Liver (tissue), 9 donors: ENCODE results near the gene TMEM100. TPM values are rescaled to one million over a fixed set of nuclear protein-coding genes. Genes with fewer than 3 reads are reported as not detected.
A peak's percentile ranks its signal among the peaks of the same experiment; 100 is the strongest.

Experiments
- DNase-seq: peaks from one replicate; pipeline ENCODE4 v3.0.0-alpha.2; 2017; ENCODE audit warnings: low spot score
- H3K27ac ChIP-seq, 2 donors: one replicate each; pipeline ENCODE4 v1.7.0; 2013; ENCODE audit warnings: inconsistent platforms in 2 of 2, low read length in 2 of 2, control low read depth in 1 of 2, low read depth in 1 of 2, mild to moderate bottlenecking in 1 of 2
- H3K27me3 ChIP-seq, 4 donors: one replicate each; pipeline versions ENCODE4 v1.6.1 to v1.7.0; 2013; ENCODE audit warnings: low read length in 3 of 4, inconsistent platforms in 1 of 4, mild to moderate bottlenecking in 1 of 4, moderate library complexity in 1 of 4; ENCODE audit not compliant: control insufficient read depth in 4 of 4, insufficient read depth in 4 of 4
- H3K36me3 ChIP-seq, 4 donors: one replicate each; pipeline versions ENCODE4 v1.6.1 to v1.7.0; 2013; ENCODE audit warnings: low read length in 3 of 4, mild to moderate bottlenecking in 3 of 4, low read depth in 1 of 4, moderate library complexity in 1 of 4; ENCODE audit not compliant: control insufficient read depth in 4 of 4, insufficient read depth in 3 of 4
- H3K4me1 ChIP-seq, 4 donors: one replicate each; pipeline versions ENCODE4 v1.6.1 to v1.7.0; 2013; ENCODE audit warnings: low read length in 3 of 4, mild to moderate bottlenecking in 3 of 4, moderate library complexity in 1 of 4; ENCODE audit not compliant: control insufficient read depth in 4 of 4, insufficient read depth in 4 of 4
- H3K4me3 ChIP-seq, 3 donors: one replicate each; pipeline versions ENCODE4 v1.6.1 to v1.7.0; 2013; ENCODE audit warnings: low read length in 3 of 3, control low read depth in 1 of 3, low read depth in 1 of 3, mild to moderate bottlenecking in 1 of 3
- H3K9ac ChIP-seq, 2 donors: one replicate each; pipeline ENCODE4 v1.7.0; 2013; ENCODE audit warnings: low read length in 2 of 2, mild to moderate bottlenecking in 2 of 2, moderate library complexity in 2 of 2, control low read depth in 1 of 2, low read depth in 1 of 2
- H3K9me3 ChIP-seq, 4 donors: one replicate each; pipeline versions ENCODE4 v1.6.1 to v1.7.0; 2013; ENCODE audit warnings: low read length in 3 of 4; ENCODE audit not compliant: control insufficient read depth in 4 of 4
- EGR1 ChIP-seq, 2 donors: IDR thresholded peaks; 2 replicates each; pipeline ENCODE4 v1.6.1; 2016 to 2018; ENCODE audit warnings: antibody characterized with exemption in 2 of 2, low read depth in 2 of 2
- FOXA1 ChIP-seq: IDR thresholded peaks from 2 replicates; pipeline ENCODE4 v1.6.1; 2016; ENCODE audit warnings: antibody characterized with exemption
- FOXA2 ChIP-seq: IDR thresholded peaks from 2 replicates; pipeline ENCODE4 v1.6.1; 2016; ENCODE audit warnings: antibody characterized with exemption
- GABPA ChIP-seq, 2 donors: IDR thresholded peaks in 1 of 2; conservative IDR thresholded peaks in 1 of 2; 2 replicates each; pipeline ENCODE4 v1.6.1; 2016; ENCODE audit warnings: antibody characterized with exemption in 2 of 2, mild to moderate bottlenecking in 1 of 2, moderate library complexity in 1 of 2
- HNF4A ChIP-seq, 2 donors: conservative IDR thresholded peaks; 2 replicates each; pipeline ENCODE4 v1.6.1; 2016; ENCODE audit warnings: antibody characterized with exemption in 2 of 2, mild to moderate bottlenecking in 2 of 2
- HNF4G ChIP-seq: IDR thresholded peaks from 2 replicates; pipeline ENCODE4 v1.6.1; 2016; ENCODE audit warnings: antibody characterized with exemption
- JUND ChIP-seq, 2 donors: IDR thresholded peaks; 2 replicates each; pipeline ENCODE4 v1.6.1; 2016; ENCODE audit warnings: antibody characterized with exemption in 2 of 2
- NR2F2 ChIP-seq: IDR thresholded peaks from 2 replicates; pipeline ENCODE4 v1.6.1; 2016; ENCODE audit warnings: antibody characterized with exemption
- RAD21 ChIP-seq, 2 donors: IDR thresholded peaks; 2 replicates each; pipeline ENCODE4 v1.6.1; 2016; ENCODE audit warnings: antibody characterized with exemption in 2 of 2, mild to moderate bottlenecking in 2 of 2
- RXRA ChIP-seq, 2 donors: IDR thresholded peaks; 2 replicates each; pipeline ENCODE4 v1.6.1; 2017 to 2018; ENCODE audit warnings: antibody characterized with exemption in 2 of 2, mild to moderate bottlenecking in 1 of 2
- SP1 ChIP-seq: IDR thresholded peaks from 2 replicates; pipeline ENCODE4 v1.6.1; 2018; ENCODE audit warnings: antibody characterized with exemption, mild to moderate bottlenecking
- TAF1 ChIP-seq: conservative IDR thresholded peaks from 2 replicates; pipeline ENCODE4 v1.6.1; 2016; ENCODE audit warnings: antibody characterized with exemption, mild to moderate bottlenecking
- YY1 ChIP-seq: IDR thresholded peaks from 2 replicates; pipeline ENCODE4 v1.6.1; 2016; ENCODE audit warnings: antibody characterized with exemption, mild to moderate bottlenecking
- WGBS: extraction: QIAGEN DNeasy Blood & Tissue Kit; methylation state at CpG from one replicate; pipeline ENCODE4 v1.1.7; 2013; 5-methylcytosine and 5-hydroxymethylcytosine counted together
- polyA plus RNA-seq, 2 donors: library from polyadenylated mRNA; stranded (reverse) in 1 of 2; unstranded in 1 of 2; fragments of 200-250 nt in 1 of 2; fragments of >200 nt in 1 of 2; fragmentation: Nextera tagmentation in 1 of 2; extraction: Ambion mirVana in 1 of 2; gene quantifications; one replicate each; pipeline versions ENCODE4 v1.2.1 to v1.2.3, GENCODE V29; 2013 to 2015
- total RNA-seq, 2 donors: library from RNA; depleted of rRNA; stranded (reverse); fragments of >200 nt; gene quantifications; one replicate each; pipeline ENCODE4 v1.2.3, GENCODE V29; 2014
- TF ChIP-seq, protein P1 (sequence below): IDR thresholded peaks from 2 replicates; pipeline ENCODE4 v1.6.1; 2016; ENCODE audit warnings: antibody characterized with exemption
- TF ChIP-seq, protein P2 (sequence below): IDR thresholded peaks from 2 replicates; pipeline ENCODE4 v1.6.1; 2016; ENCODE audit warnings: antibody characterized with exemption, mild to moderate bottlenecking
- TF ChIP-seq, protein P3 (sequence below): IDR thresholded peaks from 2 replicates; pipeline ENCODE4 v1.6.1; 2016; ENCODE audit warnings: antibody characterized with exemption
- TF ChIP-seq, protein P4 (sequence below): IDR thresholded peaks from 2 replicates; pipeline ENCODE4 v1.6.1; 2016; ENCODE audit warnings: antibody characterized with exemption
- TF ChIP-seq, protein P5 (sequence below): fragments of 150-350 bp; IDR thresholded peaks from 2 replicates; pipeline ENCODE4 v1.5.1; 2017; ENCODE audit warnings: improper control_type of control experiment, low read depth, low read length; ENCODE audit not compliant: missing input control
- donor health status: healthy.
- donor health status: healthy.
- donor health status: healthy.
- donor health status: healthy.
- donor health status: healthy.

Gene TMEM100
- total and polyA plus RNA-seq, 4 donors, result 0.09 to 4.8 (median 2.3) TPM

DNA sequence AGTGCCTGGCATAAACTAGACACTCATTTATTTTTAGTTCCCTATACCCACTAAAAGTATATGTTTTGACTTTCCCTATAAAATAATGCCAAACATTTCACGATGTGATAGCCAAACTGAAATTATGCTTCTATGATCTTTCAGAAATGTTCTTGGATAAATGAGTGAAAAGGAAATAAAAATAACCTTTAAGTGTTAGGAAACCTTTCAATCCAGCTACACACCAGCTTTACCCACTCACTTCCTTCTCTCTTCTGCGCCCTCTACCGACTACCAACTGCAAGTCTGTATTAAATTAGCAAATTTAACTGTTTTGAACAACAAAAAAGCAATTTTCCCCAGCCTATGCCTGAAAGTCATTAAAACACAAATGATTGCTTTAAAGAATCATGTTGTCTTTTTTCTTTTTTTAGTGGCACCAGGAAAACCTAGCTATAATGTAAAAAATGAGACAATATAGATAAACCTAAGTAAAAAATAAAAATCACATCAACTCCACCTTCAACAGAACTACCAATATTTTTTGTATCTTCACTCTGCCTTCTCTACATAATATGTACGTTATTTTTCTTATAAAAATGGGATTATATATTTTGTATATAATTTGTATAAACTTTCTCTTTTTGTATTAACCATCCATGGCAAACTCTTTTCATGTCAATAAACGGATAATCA lies 13.2 kb upstream of the TMEM100 start (continued):
- TF ChIP-seq HNF4A (conservative IDR thresholded peaks at IDR 0.05) (peak; percentile 8 to 9), HNF4G (no peak)

DNA sequence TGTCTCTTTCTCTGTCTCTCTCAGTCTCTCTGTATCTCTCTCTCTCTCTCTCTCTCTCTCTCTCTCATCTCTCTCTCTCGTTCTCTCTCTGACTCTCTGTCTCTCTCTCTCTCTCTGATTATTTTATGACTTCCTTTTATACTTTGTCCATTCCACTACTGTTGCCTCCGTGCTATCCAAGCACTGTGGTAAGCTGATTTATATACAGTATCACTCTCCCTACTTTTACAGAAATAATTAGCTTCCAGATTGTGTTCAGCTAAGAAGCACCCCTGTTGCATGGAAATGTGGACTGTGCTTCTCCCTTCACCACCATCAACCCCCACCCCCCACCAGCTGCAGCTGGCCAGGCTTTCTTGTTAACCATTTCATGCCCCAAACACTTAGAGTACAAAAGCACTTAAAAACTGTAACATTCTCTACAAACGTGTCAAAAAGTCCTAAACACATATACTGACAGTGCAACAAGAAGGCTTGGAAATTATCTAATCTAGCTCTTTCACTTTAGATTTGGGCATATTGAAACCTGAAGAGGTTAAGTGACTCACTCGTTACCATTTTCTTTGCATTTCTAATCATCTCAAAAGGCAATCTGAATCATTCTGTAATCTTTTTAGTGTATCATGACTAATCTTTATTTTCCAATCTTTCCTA lies 11.6 kb upstream of the TMEM100 start:
- WGBS, result 71% methylated on average over 4 of the region's 4 CpGs
- no peaks in the 10 kb centered on the region for H3K27me3 ChIP-seq
- no peak for DNase-seq
- H3K4me1 ChIP-seq, result peaks cover 2 to 34% (median 20%) of the 10 kb centered on the region in 4 donors
- H3K9ac ChIP-seq, result no peak overlapping the region
- TF ChIP-seq FOXA2, result no peak
- no peaks in the 10 kb centered on the region for H3K36me3 ChIP-seq
- no peak overlapping the region for H3K4me3 ChIP-seq
- H3K27ac ChIP-seq, result no peak overlapping the region
- no peaks in the 10 kb centered on the region for H3K9me3 ChIP-seq

DNA sequence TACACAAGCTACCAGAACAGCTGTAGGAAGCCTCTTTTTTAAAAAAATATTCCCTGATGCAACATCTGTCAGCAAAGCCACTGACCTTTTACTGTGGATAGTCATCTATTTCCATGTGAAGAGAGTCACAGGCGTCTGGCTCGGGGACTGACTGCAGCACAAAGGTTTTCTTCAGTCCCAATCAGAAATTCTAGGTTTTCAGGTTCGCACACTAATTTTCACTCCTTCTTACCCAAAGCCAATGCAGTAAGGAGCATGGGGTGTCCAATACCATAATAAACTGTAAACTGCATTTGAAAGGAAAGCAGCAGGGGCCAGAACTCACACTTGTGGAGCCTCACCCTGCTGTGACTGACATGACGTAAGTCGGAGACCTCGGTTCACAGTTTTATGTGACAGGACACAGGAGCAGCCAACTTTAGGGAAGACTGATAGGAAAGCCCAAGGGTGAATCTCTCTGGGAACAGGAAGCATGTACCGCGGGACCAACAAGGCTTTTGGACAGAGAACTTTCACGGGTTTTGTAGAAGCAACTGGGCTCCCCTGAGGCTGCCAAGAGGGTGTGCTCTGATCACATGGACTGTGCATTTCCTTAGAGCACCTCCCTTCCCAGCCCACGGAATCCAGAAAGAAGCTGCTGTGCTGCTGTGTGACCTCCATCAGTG lies 9.1 kb upstream of the TMEM100 start:
- Histone ChIP-seq H3K36me3 (no peaks in the 10 kb centered on the region), H3K9me3 (no peaks in the 10 kb centered on the region), H3K4me1 (peaks cover 2 to 34% (median 20%) of the 10 kb centered on the region in 4 donors), H3K27ac (peak overlapping the region; percentile 87 to 91), H3K27me3 (no peaks in the 10 kb centered on the region), H3K9ac (peak overlapping the region; percentile 22 to 27), H3K4me3 (peak overlapping the region in 2 of 3 donors; percentile 14 to 18)
- 19% methylated on average over 10 of the region's 10 CpGs for WGBS
- DNase-seq, result no peak
- TF ChIP-seq TAF1 (peak; percentile 85), RAD21 (IDR thresholded peaks at IDR 0.05) (peak in 1 of 2 donors; percentile 20), YY1 (peak; percentile 47), NR2F2 (peak; percentile 64), HNF4A (conservative IDR thresholded peaks at IDR 0.05) (peak in 1 of 2 donors; percentile 62), SP1 (peak; percentile 77), GABPA (IDR thresholded peaks at IDR 0.05 in 1 of 2, conservative IDR thresholded peaks at IDR 0.05 in 1 of 2) (no peak), FOXA2 (no peak), RXRA (IDR thresholded peaks at IDR 0.05) (peak; percentile 66 to 73), EGR1 (IDR thresholded peaks at IDR 0.05; ENCODE audit: low read depth in 2 of 2) (no peak), JUND (IDR thresholded peaks at IDR 0.05) (peak; percentile 28 to 61), FOXA1 (no peak), HNF4G (no peak)
- TF ChIP-seq, protein P1, sequence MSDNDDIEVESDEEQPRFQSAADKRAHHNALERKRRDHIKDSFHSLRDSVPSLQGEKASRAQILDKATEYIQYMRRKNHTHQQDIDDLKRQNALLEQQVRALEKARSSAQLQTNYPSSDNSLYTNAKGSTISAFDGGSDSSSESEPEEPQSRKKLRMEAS, result peak; percentile 15
- TF ChIP-seq, protein P2, sequence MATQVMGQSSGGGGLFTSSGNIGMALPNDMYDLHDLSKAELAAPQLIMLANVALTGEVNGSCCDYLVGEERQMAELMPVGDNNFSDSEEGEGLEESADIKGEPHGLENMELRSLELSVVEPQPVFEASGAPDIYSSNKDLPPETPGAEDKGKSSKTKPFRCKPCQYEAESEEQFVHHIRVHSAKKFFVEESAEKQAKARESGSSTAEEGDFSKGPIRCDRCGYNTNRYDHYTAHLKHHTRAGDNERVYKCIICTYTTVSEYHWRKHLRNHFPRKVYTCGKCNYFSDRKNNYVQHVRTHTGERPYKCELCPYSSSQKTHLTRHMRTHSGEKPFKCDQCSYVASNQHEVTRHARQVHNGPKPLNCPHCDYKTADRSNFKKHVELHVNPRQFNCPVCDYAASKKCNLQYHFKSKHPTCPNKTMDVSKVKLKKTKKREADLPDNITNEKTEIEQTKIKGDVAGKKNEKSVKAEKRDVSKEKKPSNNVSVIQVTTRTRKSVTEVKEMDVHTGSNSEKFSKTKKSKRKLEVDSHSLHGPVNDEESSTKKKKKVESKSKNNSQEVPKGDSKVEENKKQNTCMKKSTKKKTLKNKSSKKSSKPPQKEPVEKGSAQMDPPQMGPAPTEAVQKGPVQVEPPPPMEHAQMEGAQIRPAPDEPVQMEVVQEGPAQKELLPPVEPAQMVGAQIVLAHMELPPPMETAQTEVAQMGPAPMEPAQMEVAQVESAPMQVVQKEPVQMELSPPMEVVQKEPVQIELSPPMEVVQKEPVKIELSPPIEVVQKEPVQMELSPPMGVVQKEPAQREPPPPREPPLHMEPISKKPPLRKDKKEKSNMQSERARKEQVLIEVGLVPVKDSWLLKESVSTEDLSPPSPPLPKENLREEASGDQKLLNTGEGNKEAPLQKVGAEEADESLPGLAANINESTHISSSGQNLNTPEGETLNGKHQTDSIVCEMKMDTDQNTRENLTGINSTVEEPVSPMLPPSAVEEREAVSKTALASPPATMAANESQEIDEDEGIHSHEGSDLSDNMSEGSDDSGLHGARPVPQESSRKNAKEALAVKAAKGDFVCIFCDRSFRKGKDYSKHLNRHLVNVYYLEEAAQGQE, result peak; percentile 66
- TF ChIP-seq, protein P3, sequence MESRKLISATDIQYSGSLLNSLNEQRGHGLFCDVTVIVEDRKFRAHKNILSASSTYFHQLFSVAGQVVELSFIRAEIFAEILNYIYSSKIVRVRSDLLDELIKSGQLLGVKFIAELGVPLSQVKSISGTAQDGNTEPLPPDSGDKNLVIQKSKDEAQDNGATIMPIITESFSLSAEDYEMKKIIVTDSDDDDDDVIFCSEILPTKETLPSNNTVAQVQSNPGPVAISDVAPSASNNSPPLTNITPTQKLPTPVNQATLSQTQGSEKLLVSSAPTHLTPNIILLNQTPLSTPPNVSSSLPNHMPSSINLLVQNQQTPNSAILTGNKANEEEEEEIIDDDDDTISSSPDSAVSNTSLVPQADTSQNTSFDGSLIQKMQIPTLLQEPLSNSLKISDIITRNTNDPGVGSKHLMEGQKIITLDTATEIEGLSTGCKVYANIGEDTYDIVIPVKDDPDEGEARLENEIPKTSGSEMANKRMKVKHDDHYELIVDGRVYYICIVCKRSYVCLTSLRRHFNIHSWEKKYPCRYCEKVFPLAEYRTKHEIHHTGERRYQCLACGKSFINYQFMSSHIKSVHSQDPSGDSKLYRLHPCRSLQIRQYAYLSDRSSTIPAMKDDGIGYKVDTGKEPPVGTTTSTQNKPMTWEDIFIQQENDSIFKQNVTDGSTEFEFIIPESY, result peak; percentile 40
- TF ChIP-seq, protein P4, sequence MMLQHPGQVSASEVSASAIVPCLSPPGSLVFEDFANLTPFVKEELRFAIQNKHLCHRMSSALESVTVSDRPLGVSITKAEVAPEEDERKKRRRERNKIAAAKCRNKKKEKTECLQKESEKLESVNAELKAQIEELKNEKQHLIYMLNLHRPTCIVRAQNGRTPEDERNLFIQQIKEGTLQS, result peak; percentile 61
- TF ChIP-seq, protein P5, sequence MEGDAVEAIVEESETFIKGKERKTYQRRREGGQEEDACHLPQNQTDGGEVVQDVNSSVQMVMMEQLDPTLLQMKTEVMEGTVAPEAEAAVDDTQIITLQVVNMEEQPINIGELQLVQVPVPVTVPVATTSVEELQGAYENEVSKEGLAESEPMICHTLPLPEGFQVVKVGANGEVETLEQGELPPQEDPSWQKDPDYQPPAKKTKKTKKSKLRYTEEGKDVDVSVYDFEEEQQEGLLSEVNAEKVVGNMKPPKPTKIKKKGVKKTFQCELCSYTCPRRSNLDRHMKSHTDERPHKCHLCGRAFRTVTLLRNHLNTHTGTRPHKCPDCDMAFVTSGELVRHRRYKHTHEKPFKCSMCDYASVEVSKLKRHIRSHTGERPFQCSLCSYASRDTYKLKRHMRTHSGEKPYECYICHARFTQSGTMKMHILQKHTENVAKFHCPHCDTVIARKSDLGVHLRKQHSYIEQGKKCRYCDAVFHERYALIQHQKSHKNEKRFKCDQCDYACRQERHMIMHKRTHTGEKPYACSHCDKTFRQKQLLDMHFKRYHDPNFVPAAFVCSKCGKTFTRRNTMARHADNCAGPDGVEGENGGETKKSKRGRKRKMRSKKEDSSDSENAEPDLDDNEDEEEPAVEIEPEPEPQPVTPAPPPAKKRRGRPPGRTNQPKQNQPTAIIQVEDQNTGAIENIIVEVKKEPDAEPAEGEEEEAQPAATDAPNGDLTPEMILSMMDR, result no peak
